ENCODE measurements around the gene KANK4.

KANK4 gene

DNA sequence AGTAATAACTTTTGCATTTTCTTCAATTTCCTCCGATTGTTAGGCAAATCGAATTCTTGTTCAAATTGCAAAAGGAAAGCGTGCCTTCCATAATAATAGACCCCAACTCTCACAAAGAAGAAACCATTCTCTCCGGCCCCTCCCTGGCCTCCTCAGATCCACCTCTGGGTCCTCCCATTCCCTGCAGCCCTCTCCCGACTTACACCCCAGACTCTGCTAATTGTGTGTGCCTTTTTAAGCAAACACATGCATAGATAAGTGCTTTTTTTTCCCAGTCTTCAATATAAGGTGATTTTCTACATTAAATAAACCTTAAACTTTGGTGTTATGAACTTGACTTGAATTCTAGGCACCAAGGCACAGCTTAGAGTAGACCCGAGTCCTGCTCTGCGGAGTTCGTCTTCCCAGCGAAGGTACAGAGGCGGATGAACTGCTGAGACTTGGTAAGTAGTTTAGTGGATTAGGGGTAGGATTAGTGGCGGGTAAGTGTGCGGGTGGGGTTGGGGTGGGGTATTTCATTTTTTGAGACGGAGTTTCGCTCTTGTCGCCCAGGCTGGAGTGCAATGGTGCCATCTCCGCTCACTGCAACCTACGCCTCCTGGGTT, 123.0 kb downstream of the KANK4 start:
- no peak for DNase-seq

DNA sequence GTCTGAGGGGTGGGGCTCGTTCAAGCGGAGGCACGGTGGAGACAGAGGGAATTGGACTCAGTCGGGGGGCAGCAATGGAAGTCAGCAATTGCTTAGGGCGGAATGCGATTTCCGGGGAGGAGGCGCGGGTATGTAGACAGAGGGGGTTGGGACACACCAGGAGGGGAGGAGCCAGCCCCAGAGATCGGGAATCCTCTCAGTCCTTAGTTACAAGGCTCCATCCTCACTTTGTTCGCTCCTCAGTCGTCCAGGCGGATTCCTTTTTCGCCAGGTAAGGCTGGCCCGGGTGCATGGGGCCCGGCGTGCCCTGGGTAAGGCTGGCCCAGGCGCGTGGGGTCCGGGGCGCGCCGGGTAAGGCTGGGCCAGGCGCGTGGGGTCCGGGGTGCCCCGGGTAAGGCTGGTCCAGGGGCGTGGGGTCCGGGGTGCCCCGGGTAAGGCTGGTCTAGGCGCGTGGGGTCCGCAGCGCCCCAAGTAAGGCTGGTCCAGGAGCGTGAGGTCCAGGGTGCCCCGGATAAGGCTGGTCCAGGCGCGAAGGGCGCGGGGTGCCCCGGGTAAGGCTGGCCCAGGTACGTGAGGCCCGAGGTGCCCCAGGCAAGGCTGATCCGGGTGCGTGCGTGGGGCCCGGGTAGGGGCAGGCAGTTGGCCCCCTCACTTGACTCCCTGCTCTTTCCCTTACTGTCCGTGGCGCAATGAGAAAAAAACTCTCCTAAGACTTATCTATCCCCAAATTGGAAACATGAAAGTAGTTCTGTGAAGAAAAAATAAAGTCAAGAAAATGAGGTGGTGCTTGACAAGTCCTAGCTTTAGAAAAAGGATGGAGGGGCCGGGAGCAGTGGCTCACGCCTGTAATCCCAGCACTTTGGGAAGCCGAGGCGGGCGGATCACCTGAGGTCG, 124.3 kb downstream of the KANK4 start, which contains the start of gene L1TD1:
Gene L1TD1 (plus strand): TSS at position 199 of the 894 bp plus-strand sequence. CDS start 11,780 bp downstream, outside the sequence.
- no peak for DNase-seq

DNA sequence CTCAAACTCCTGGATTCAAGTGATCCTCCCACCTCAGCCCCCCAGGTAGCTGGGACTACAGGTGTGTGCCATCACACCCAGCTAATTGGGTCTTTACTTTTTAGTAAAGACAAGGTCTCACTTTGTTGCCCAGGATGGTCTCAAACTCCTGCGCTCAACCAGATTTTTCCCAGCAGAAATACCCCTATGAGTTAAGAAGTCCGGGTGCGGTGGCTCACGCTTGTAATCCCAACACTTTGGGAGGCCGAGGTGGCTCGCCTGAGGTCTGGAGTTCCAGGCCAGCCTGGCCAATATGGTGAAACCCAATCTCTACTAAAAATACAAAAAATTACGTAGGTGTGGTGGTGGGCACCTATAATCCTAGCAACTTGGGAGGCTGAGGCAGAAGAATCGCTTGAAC, 131.1 kb downstream of the KANK4 start:
- DNase-seq, result no peak

DNA sequence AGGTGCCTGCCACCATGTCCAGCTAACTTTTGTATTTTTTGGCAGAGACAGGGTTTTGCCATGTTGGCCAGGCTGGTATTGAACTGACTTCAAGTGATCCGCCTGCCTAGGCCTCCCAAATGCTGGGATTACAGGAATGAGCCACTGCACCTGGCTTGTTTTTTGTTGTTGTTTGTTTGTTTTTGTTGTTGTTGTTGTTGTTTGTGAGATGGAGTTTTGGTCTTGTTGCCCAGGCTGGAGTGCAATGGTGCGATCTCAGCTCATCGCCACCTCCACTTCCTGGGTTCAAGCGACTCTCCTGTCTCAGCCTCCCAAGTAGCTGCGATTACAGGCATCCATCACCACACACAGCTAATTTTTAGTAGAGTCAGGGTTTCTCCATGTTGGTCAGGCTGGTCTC, 131.7 kb downstream of the KANK4 start:
- DNase-seq, result no peak

All from RPMI8226 (cell line).